IPS-20b (cell line): Measurements from ENCODE around the gene RXRA.

Experiments
- H3K27ac ChIP-seq: one replicate; pipeline ENCODE4 v1.5.1; 2013; ENCODE audit warnings: low read length
- H3K27me3 ChIP-seq: 2 replicates; pipeline ENCODE4 v1.6.1; 2013; ENCODE audit warnings: mild to moderate bottlenecking, low read length, inconsistent platforms; ENCODE audit not compliant: insufficient read depth
- H3K36me3 ChIP-seq: 2 replicates; pipeline ENCODE4 v1.6.1; 2013; ENCODE audit warnings: low read depth, mild to moderate bottlenecking, inconsistent platforms, low read length, moderate library complexity; ENCODE audit not compliant: insufficient read depth
- H3K4me1 ChIP-seq: 2 replicates; pipeline ENCODE4 v1.6.1; 2013; ENCODE audit warnings: mild to moderate bottlenecking, control low read depth, inconsistent platforms, low read length, moderate library complexity; ENCODE audit not compliant: insufficient read depth
- H3K4me3 ChIP-seq: 2 replicates; pipeline ENCODE4 v1.5.1; 2013; ENCODE audit warnings: mild to moderate bottlenecking, low read length, inconsistent platforms
- H3K9ac ChIP-seq: 2 replicates; pipeline ENCODE4 v1.6.1; 2013; ENCODE audit warnings: low read depth, mild to moderate bottlenecking, inconsistent platforms, low read length, moderate library complexity
- H3K9me3 ChIP-seq: 2 replicates; pipeline ENCODE4 v1.6.1; 2013; ENCODE audit warnings: mild to moderate bottlenecking, low read depth, low read length, inconsistent platforms; ENCODE audit not compliant: insufficient read depth

The RXRA gene

GRCh38 chr9:134337469-134337868 is 11.2 kb downstream of the RXRA start:
- Histone ChIP-seq H3K9ac (no peak overlapping the region), H3K4me3 (no peak overlapping the region), H3K27me3 (no peaks in the 10 kb centered on the region), H3K9me3 (no peaks in the 10 kb centered on the region), H3K4me1 (no peaks in the 10 kb centered on the region), H3K27ac (no peak overlapping the region), H3K36me3 (no peaks in the 10 kb centered on the region)

- H3K27ac ChIP-seq, result no peak overlapping the region
- H3K4me1 ChIP-seq, result no peaks in the 10 kb centered on the region
- H3K4me3 ChIP-seq, result no peak overlapping the region
- no peaks in the 10 kb centered on the region for H3K9me3 ChIP-seq
- no peaks in the 10 kb centered on the region for H3K27me3 ChIP-seq
- no peak overlapping the region for H3K9ac ChIP-seq
- H3K36me3 ChIP-seq, result no peaks in the 10 kb centered on the region
Measured at GRCh38 chr9:134338394-134339182, 12.3 kb downstream of the RXRA start.

- Histone ChIP-seq H3K36me3 (no peaks in the 10 kb centered on the region), H3K4me1 (no peaks in the 10 kb centered on the region), H3K27ac (no peak overlapping the region), H3K27me3 (no peaks in the 10 kb centered on the region), H3K9me3 (no peaks in the 10 kb centered on the region), H3K9ac (no peak overlapping the region), H3K4me3 (no peak overlapping the region)
Measured at GRCh38 chr9:134339183-134339806, 13.0 kb downstream of the RXRA start.

GRCh38 chr9:134340475-134341160 is 14.4 kb downstream of the RXRA start:
- no peak overlapping the region for H3K4me3 ChIP-seq
- no peaks in the 10 kb centered on the region for H3K4me1 ChIP-seq
- no peaks in the 10 kb centered on the region for H3K27me3 ChIP-seq
- no peaks in the 10 kb centered on the region for H3K9me3 ChIP-seq
- H3K27ac ChIP-seq, result no peak overlapping the region
- H3K36me3 ChIP-seq, result no peaks in the 10 kb centered on the region
- no peak overlapping the region for H3K9ac ChIP-seq

- H3K27ac ChIP-seq, result no peak overlapping the region
- no peaks in the 10 kb centered on the region for H3K36me3 ChIP-seq
- H3K27me3 ChIP-seq, result no peaks in the 10 kb centered on the region
- no peaks in the 10 kb centered on the region for H3K4me1 ChIP-seq
- no peak overlapping the region for H3K4me3 ChIP-seq
- no peak overlapping the region for H3K9ac ChIP-seq
- no peaks in the 10 kb centered on the region for H3K9me3 ChIP-seq
Measured at GRCh38 chr9:134341306-134341705, 15.1 kb downstream of the RXRA start.

- no peak overlapping the region for H3K9ac ChIP-seq
- no peaks in the 10 kb centered on the region for H3K4me1 ChIP-seq
- H3K4me3 ChIP-seq, result no peak overlapping the region
- no peaks in the 10 kb centered on the region for H3K36me3 ChIP-seq
- H3K27ac ChIP-seq, result no peak overlapping the region
- no peaks in the 10 kb centered on the region for H3K9me3 ChIP-seq
- H3K27me3 ChIP-seq, result no peaks in the 10 kb centered on the region
Measured at GRCh38 chr9:134341929-134342745, 15.9 kb downstream of the RXRA start.

GRCh38 chr9:134342746-134343115 is 16.5 kb downstream of the RXRA start:
- no peak overlapping the region for H3K27ac ChIP-seq
- H3K36me3 ChIP-seq, result no peaks in the 10 kb centered on the region
- no peaks in the 10 kb centered on the region for H3K4me1 ChIP-seq
- no peak overlapping the region for H3K9ac ChIP-seq
- no peaks in the 10 kb centered on the region for H3K27me3 ChIP-seq
- H3K4me3 ChIP-seq, result no peak overlapping the region
- no peaks in the 10 kb centered on the region for H3K9me3 ChIP-seq

GRCh38 chr9:134343637-134344036 is 17.4 kb downstream of the RXRA start:
- Histone ChIP-seq H3K9me3 (no peaks in the 10 kb centered on the region), H3K4me3 (no peak overlapping the region), H3K36me3 (no peaks in the 10 kb centered on the region), H3K27me3 (no peaks in the 10 kb centered on the region), H3K9ac (no peak overlapping the region), H3K4me1 (no peaks in the 10 kb centered on the region), H3K27ac (no peak overlapping the region)

GRCh38 chr9:134344068-134344799 is 18.0 kb downstream of the RXRA start:
- Histone ChIP-seq H3K27me3 (no peaks in the 10 kb centered on the region), H3K27ac (no peak overlapping the region), H3K4me1 (no peaks in the 10 kb centered on the region), H3K9ac (no peak overlapping the region), H3K9me3 (no peaks in the 10 kb centered on the region), H3K36me3 (no peaks in the 10 kb centered on the region), H3K4me3 (no peak overlapping the region)

- Histone ChIP-seq H3K9me3 (no peaks in the 10 kb centered on the region), H3K27ac (no peak overlapping the region), H3K4me3 (no peak overlapping the region), H3K36me3 (no peaks in the 10 kb centered on the region), H3K4me1 (no peaks in the 10 kb centered on the region), H3K27me3 (no peaks in the 10 kb centered on the region), H3K9ac (no peak overlapping the region)
Measured at GRCh38 chr9:134344800-134345310, 18.6 kb downstream of the RXRA start.

- Histone ChIP-seq H3K36me3 (no peaks in the 10 kb centered on the region), H3K27ac (no peak overlapping the region), H3K4me1 (no peaks in the 10 kb centered on the region; the same call in 1 of the 2 replicates), H3K27me3 (no peaks in the 10 kb centered on the region), H3K4me3 (no peak overlapping the region), H3K9ac (no peak overlapping the region), H3K9me3 (no peaks in the 10 kb centered on the region)
Measured at GRCh38 chr9:134345737-134346136, 19.5 kb downstream of the RXRA start.
